ENCODE results near the gene B3GNT9. TPM values are rescaled to one million over a fixed set of nuclear protein-coding genes. Genes with fewer than 3 reads are reported as not detected.

The B3GNT9 gene
- total and polyA plus RNA-seq, 2 of the 8 experiments (the other 6 are each of a cell fraction or from before 2014, with no cell fraction given) = 3.5 to 9.0 TPM

DNA sequence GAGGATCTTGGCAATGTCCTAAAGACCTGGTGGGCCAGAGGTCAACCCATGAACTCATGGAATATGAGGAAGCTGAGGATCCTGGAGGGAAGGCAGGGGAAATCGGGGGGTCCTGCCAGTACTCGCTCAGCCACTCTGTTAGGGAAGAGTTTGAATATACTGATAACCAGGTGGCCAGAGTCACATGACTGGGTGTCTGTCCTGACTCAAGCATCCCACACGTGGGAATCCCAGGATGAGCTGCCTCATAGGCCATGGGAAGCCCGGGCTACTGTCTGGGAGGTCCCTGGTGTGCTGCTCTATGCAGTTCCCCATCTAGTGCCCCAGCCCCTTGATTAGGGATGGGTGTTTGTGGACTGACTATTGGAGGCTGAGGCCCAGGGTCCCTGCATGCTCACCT lies 37.5 kb upstream of the B3GNT9 start (continued):
- TF ChIP-seq PHF8 (conservative IDR thresholded peaks at IDR 0.05; ENCODE audit: low read depth, low read length) = no peak
- TF ChIP-seq TCF12 (IDR thresholded peaks at IDR 0.05; ENCODE audit: low read depth, low read length) = no peak
- TF ChIP-seq CEBPB (IDR thresholded peaks at IDR 0.05; ENCODE audit: low read depth, low read length) = no peak
- no peak for TF ChIP-seq RFX5 (IDR thresholded peaks at IDR 0.05; ENCODE audit: borderline replicate concordance, low read depth, low read length)
- TF ChIP-seq EGR1 (IDR thresholded peaks at IDR 0.05; ENCODE audit: borderline replicate concordance, low read depth, low read length) = no peak
